Measurements from ENCODE around the gene ERICH3. TPM values are rescaled to one million over a fixed set of nuclear protein-coding genes. Genes with fewer than 3 reads are reported as not detected.

The ERICH3 gene
- total RNA-seq, 2 donors from 2014 or later = not detected

- Mint-ChIP-seq H3K4me3 (no peak overlapping the region), H3K4me1 (peaks cover 14% of the 10 kb centered on the region), H3K27me3 (ENCODE audit: insufficient read depth) (no peaks in the 10 kb centered on the region), H3K9me3 (no peaks in the 10 kb centered on the region), H3K36me3 (ENCODE audit: low read depth) (peaks cover 4% of the 10 kb centered on the region), H3K27ac (no peak overlapping the region)
- TF ChIP-seq, protein P1, sequence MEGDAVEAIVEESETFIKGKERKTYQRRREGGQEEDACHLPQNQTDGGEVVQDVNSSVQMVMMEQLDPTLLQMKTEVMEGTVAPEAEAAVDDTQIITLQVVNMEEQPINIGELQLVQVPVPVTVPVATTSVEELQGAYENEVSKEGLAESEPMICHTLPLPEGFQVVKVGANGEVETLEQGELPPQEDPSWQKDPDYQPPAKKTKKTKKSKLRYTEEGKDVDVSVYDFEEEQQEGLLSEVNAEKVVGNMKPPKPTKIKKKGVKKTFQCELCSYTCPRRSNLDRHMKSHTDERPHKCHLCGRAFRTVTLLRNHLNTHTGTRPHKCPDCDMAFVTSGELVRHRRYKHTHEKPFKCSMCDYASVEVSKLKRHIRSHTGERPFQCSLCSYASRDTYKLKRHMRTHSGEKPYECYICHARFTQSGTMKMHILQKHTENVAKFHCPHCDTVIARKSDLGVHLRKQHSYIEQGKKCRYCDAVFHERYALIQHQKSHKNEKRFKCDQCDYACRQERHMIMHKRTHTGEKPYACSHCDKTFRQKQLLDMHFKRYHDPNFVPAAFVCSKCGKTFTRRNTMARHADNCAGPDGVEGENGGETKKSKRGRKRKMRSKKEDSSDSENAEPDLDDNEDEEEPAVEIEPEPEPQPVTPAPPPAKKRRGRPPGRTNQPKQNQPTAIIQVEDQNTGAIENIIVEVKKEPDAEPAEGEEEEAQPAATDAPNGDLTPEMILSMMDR (conservative IDR thresholded peaks at IDR 0.05) = no peak
- H3K27me3 ChIP-seq (ENCODE audit: control insufficient read depth, insufficient read depth, low read length, poor library complexity, severe bottlenecking) = no peaks in the 10 kb centered on the region
- H3K4me1 ChIP-seq (ENCODE audit: control insufficient read depth, insufficient read depth, low read length) = peaks cover 2% of the 10 kb centered on the region
- no peak for DNase-seq
- no peak overlapping the region for H3K4me3 ChIP-seq (ENCODE audit: low read length)
- no peak overlapping the region for H3K9ac ChIP-seq (ENCODE audit: extremely low read depth, low read length, poor library complexity, severe bottlenecking)
- H3K9me3 ChIP-seq (ENCODE audit: control insufficient read depth, low read length) = no peaks in the 10 kb centered on the region
- WGBS, 2 experiments (ENCODE audit: insufficient coverage in 1 of 2, insufficient read length in 1 of 2) = 86% methylated on average over 1 of the region's 1 CpG
- H3K36me3 ChIP-seq (ENCODE audit: control insufficient read depth, insufficient read depth, low read length) = peaks cover 20% of the 10 kb centered on the region
- no peak overlapping the region for H3K27ac ChIP-seq (ENCODE audit: low read depth, low read length)
These were observed 41.0 kb upstream of the ERICH3 start for GRCh38 chr1:74714429-74715235.

DNA sequence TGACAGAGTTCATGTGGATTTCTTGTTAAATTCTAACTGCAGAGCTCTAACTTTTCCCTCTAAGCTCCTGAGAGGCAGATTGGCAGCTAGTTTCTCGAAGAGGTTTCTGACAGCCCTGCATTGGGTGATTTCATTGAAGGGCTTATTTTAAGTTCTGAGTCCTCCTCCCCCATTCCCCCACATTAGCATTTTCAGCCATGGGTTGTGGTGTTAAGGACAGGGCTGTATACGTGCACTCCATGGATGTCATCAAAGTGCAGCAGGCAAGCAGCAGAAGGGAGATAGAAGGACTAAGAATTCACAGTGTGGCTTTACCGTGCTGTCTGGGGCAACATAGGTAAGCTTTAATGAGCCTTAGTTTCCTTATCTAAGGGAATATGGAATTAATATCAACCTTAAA is 40.3 kb upstream of the ERICH3 start:
- H3K9me3 ChIP-seq (ENCODE audit: control insufficient read depth, low read length) = no peaks in the 10 kb centered on the region
- Mint-ChIP-seq H3K36me3 (ENCODE audit: low read depth) (peaks cover 4% of the 10 kb centered on the region), H3K27me3 (ENCODE audit: insufficient read depth) (no peaks in the 10 kb centered on the region), H3K4me1 (peaks cover 14% of the 10 kb centered on the region), H3K4me3 (no peak overlapping the region), H3K27ac (no peak overlapping the region), H3K9me3 (no peaks in the 10 kb centered on the region)
- peaks cover 2% of the 10 kb centered on the region for H3K4me1 ChIP-seq (ENCODE audit: control insufficient read depth, insufficient read depth, low read length)
- DNase-seq = no peak
- H3K36me3 ChIP-seq (ENCODE audit: control insufficient read depth, insufficient read depth, low read length) = peaks cover 17% of the 10 kb centered on the region
- no peaks in the 10 kb centered on the region for H3K27me3 ChIP-seq (ENCODE audit: control insufficient read depth, insufficient read depth, low read length, poor library complexity, severe bottlenecking)
- 78% methylated on average over 3 of the region's 3 CpGs; no CpG with 5 or more reads in 1 of the 2 experiments for WGBS, 2 experiments (ENCODE audit: insufficient coverage in 1 of 2, insufficient read length in 1 of 2)
- H3K9ac ChIP-seq (ENCODE audit: extremely low read depth, low read length, poor library complexity, severe bottlenecking) = no peak overlapping the region
- no peak overlapping the region for H3K4me3 ChIP-seq (ENCODE audit: low read length)
- H3K27ac ChIP-seq (ENCODE audit: low read depth, low read length) = no peak overlapping the region
- TF ChIP-seq, protein P1 (conservative IDR thresholded peaks at IDR 0.05) = no peak

GRCh38 chr1:74712881-74713280 is 39.3 kb upstream of the ERICH3 start:
- TF ChIP-seq, protein P1 (conservative IDR thresholded peaks at IDR 0.05) = no peak
- H3K4me3 ChIP-seq (ENCODE audit: low read length) = no peak overlapping the region
- peaks cover 14% of the 10 kb centered on the region for H3K36me3 ChIP-seq (ENCODE audit: control insufficient read depth, insufficient read depth, low read length)
- Mint-ChIP-seq H3K4me3 (no peak overlapping the region), H3K4me1 (peaks cover 14% of the 10 kb centered on the region), H3K27ac (no peak overlapping the region), H3K27me3 (ENCODE audit: insufficient read depth) (no peaks in the 10 kb centered on the region), H3K9me3 (no peaks in the 10 kb centered on the region), H3K36me3 (ENCODE audit: low read depth) (peaks cover 4% of the 10 kb centered on the region)
- H3K9ac ChIP-seq (ENCODE audit: extremely low read depth, low read length, poor library complexity, severe bottlenecking) = no peak overlapping the region
- H3K9me3 ChIP-seq (ENCODE audit: control insufficient read depth, low read length) = no peaks in the 10 kb centered on the region
- no peak overlapping the region for H3K27ac ChIP-seq (ENCODE audit: low read depth, low read length)
- H3K27me3 ChIP-seq (ENCODE audit: control insufficient read depth, insufficient read depth, low read length, poor library complexity, severe bottlenecking) = no peaks in the 10 kb centered on the region
- peaks cover 2% of the 10 kb centered on the region for H3K4me1 ChIP-seq (ENCODE audit: control insufficient read depth, insufficient read depth, low read length)
- 67 to 81% methylated on average over 1 of the region's 1 CpG for WGBS, 2 experiments (ENCODE audit: insufficient coverage in 1 of 2, insufficient read length in 1 of 2)
- no peak for DNase-seq
